Measurements from ENCODE around the gene SCD5.
"Not testable (repeated sequence)": the region's sequence is repeated elsewhere in the genome, so short reads cannot be mapped to it uniquely, and the experiment has no call there.

GRCh38 chr4:82816874-82817273 is 18.3 kb upstream of the SCD5 start:
- TF ChIP-seq EZH2phosphoT487 (IDR thresholded peaks at IDR 0.05; ENCODE audit: borderline replicate concordance, low read depth, low read length); CTCF (conservative IDR thresholded peaks at IDR 0.05; ENCODE audit: low read length): not testable (repeated sequence)

Measured in OCI-LY7 (cell line).